ENCODE results near the gene LRRN4.
A peak's percentile ranks its signal among the peaks of the same experiment; 100 is the strongest.

LRRN4 gene

DNA sequence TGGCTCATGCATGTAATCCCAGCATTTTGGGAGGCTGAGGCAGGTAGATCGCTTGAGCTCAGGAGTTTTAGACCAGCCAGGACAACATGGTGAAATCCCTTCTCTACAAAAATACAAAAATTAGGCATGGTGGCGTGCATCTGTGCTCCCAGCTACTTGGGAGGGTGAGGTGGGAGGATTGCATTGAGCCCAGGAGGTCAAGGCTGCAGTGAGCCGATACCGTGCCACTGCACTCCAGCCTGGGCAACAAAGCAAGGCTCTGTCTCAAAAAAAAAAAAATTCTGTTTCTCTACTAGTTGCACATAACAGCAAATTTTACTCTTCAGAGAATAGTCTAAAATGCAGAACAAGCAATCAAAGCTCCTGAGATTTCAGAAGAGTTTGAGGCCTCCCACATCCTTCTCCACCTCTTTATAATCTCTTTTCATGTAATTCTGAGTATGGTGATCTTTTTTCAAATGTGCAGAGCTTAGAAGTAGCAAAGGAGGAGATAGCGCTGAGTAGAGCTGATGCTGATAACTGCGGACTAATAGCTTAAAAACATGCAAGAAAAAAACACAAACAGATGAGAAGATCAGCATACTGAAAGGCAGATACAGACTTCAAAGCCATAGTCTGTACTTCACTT, 23.3 kb downstream of the LRRN4 start:
- DNase-seq (ENCODE audit: low read depth): no peak

DNA sequence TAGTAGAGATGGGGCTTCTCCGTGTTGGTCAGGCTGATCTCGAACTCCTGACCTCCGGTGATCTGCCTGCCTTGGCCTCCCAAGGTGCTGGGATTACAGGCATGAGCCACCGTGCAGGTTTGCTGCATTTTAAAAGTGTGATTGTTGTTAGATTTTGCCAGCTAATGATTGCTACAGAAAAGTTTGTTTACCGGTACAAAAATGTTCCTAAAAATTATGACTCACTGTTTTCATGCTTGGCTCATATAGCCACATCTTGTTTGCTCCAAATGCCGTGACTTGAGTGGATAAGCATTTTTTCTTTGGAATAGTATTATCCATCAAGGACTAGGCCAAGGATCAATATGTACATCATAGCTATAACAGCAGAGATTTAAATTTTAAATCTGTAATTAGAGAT, 24.3 kb downstream of the LRRN4 start:
- no peak for DNase-seq (ENCODE audit: low read depth)

DNA sequence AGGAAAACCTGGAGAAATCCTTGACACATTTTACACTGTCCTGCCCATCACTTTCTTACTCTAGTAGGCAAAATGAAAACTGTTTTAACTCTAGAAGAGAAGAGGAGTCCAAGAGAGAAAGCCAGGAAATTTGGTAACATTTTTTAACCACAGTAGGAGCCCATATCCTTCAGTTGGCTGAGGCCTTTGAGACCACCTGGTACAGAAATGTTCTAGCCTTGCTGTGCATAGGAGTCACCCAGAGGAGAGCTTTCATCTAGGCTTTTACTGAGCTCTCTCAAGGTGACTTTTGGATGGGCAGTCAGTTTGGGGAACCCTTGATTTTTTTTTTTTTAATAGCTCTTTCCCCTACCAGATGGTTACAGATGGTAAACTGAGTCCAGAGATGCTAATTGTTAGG, 25.0 kb downstream of the LRRN4 start:
- DNase-seq (ENCODE audit: low read depth): no peak

DNA sequence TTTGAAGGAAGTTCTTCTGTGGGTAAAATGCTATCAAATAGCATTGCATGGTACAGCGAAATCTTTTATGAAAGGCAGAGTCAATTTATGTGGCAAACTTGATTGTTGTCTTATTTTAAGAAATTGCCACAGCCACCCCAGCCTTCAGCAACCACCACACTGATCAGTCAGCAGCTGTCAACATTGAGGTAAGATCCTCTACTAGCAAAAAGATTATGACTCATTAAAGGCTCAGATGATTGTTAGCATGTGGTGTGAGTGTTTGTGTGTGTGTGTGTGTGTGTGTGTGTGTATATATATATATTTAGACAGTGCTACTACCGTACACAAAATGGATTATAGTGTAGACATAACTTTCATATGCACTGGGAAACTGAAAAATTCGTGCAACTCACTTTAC, 27.8 kb downstream of the LRRN4 start:
- DNase-seq (ENCODE audit: low read depth): peak; percentile 6

DNA sequence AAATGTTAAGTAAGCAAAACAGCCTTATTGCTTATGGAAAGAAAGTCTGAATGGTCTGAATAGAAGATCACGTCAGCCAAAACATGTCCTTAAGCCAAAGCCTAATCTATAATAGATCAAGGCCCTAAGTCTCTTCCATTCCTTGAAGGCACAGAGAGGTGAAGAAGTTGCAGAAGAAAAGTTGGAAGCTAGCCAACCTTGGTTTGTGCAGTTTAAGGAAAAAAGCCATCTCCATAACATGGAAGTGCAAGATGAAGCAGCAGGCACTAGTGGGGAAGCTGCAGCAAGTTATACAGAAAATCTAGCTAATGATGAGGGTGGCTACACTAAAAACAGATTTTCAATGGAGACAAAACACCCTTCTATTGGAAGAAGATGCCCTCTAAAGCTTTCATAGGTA, 29.1 kb downstream of the LRRN4 start:
- DNase-seq (ENCODE audit: low read depth): no peak

DNA sequence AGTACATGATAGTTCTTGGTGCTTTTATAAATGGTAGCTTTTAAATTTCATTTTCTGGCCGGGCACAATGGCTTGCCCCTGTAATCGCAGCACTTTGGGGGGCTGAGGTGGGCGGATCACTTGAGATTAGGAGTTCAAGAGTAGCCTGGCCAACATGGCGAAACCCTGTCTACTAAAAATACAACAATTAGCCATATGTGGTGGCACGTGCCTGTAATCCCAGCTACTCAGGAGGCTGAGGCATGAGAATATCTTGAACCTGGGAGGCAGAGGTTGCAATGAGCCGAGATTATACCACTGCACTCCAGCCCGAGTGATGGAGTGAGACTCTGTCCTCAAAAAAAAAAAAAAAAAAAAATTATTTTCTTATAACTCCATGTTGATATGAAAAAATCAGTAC, 36.0 kb downstream of the LRRN4 start:
- DNase-seq (ENCODE audit: low read depth): no peak

DNA sequence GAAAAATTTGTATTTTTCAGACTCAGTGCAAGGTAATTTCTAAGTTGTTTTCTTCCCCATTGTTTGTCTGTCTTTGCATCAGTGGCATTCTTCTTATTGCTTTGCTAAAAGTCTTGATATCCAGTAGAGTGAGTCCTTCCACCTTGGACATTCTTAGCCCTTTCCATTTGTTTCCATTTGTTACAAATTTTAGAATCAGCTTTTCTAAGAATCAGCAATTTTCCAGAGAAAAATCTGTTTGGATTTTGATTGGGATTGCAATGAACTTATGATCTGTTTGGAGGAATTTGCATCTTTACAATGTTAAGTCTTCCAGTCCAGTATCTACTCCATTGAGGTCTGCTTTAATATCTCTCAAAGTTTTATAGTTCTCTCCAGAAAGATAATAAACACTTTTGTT, 36.4 kb downstream of the LRRN4 start:
- DNase-seq (ENCODE audit: low read depth): no peak

DNA sequence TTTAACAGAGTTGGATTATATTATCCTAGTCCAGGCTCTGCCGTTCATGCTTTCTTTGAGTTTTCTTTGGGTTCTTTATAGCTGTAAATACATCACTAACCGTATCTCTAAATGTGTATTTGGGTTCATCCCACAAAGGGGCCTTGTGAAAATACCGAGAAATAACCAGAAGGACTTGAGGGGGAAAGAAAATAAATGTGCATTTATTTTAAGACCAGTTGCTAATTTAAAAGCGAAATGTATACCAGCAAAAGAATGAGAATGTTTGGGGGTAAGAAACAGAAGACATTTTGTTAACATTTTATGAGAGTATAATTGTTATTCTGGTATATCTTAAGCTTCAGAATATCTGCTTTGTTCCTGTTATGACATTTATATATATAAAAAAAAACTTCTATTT, 38.9 kb downstream of the LRRN4 start:
- DNase-seq (ENCODE audit: low read depth): no peak

DNA sequence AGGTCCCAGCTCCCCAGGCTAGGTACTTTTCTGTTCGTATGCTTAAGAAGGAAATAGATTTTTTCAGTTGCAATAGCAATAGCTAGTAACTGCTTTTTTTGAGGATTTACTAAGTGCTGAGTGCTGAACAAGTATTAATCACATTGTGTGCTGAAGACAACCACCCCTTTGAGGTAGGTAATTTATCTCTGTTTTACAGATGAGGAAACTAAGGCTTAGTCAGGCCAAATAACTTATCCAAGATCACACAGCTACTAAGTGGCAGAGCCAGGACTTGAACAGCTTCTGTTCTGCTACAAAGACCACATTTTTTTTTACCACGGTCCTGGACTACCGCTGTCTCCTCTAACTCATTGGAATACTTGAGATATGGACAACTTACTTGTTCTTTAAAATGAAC, 39.8 kb downstream of the LRRN4 start:
- DNase-seq (ENCODE audit: low read depth): no peak

DNA sequence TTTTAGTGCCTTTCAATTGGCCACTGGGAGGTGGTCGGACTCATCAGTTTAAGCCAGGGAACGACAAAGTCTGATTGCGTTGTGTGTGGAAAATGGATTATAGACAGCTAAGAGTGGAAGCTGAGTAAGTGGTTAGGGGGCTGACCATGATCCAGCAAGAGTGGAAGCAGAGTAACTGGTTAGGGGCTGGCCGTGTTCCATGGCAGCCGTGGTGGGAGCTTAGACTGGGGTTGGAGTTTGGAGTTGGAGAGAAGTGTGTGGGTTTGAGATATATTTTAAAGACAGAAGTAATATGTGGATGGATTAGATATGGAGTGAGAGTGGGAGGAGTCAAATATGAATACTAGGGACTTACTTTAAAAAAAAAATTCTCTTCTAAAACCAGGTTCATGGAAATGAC, 41.7 kb downstream of the LRRN4 start:
- DNase-seq (ENCODE audit: low read depth): no peak

DNA sequence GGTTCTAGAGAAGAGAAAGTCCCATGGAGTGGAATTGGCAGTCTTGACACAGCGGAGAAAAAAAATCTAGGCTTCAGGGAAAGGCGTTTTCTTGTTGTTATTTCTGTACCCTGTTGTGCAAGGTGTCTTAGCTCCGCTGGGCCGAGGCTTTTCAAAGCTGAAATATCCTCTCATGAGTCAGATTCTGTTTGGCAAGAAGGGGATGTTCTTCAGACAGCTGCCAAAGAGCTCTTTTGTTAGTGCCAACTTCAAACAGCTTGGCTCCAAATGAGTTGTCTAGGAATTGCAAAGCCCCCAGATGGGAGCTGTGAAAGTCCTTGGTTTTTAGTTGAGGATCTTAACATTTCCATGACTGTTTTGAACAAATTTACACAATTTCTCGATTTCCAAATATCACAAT, 45.6 kb downstream of the LRRN4 start:
- DNase-seq (ENCODE audit: low read depth): peak; percentile 78

DNA sequence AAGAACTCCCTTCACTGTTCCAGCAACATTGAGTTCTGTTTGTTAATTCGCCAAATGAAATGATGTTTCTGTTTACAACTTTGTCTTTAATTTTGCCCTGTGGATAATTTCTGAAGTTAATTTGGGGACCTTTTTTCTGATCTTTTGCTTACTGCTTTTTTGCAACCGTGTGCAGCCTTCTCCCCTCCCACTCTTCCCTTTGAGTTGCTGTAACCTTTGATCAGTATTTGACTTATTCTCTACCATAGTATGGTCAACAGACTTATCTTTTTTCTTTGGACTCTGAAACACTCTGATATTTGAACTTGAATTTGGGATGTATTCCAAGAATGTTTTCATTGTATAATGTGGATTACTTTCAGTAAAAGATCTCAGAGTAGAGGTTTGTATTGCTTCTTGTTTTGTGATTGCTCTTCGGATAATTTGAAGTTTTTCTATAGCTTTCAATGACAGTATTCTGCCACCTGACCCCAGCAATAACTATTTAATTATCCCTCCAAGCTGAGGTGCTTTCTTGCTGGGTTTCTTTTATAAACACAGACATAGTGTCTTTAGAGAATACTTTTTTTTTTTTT, 46.2 kb downstream of the LRRN4 start:
- DNase-seq (ENCODE audit: low read depth): no peak

DNA sequence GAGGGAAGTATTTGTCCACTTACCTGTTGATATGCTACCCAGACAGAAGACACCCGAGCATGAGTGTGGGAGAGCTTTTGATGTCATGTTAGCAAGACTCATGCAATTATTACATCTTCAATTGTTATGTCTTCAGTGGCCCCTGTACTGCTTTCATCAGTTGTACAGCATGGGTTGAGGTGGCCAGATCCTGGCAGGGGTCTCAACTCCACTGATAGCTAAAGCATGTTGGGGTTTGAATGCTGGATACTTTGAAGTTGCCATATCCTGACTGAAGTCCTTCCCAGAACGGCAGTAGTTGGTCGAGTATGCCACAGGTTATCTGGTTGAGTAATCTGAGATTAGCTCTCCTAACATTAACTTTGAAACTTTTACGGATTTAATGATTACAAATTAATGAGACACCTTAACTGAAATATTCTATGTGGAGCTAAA, 46.7 kb downstream of the LRRN4 start:
- DNase-seq (ENCODE audit: low read depth): no peak

DNA sequence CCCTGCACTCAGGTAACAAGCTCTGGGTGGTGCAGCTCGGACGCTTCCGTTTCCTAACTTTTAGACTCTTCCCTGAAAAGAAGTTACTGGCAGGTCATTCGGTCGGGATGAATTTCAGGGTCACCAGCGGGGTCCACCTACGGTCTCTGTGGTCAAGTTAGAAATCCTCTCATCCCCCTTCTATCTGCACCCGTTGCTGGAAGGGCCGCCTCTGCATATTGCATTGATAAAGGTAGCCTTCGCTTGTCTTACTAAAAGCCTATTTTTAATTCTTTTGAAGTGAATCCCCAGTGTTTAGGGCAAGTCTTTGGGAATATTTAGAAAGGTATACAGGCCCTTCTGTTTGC, 47.3 kb downstream of the LRRN4 start:
- DNase-seq (ENCODE audit: low read depth): no peak

DNA sequence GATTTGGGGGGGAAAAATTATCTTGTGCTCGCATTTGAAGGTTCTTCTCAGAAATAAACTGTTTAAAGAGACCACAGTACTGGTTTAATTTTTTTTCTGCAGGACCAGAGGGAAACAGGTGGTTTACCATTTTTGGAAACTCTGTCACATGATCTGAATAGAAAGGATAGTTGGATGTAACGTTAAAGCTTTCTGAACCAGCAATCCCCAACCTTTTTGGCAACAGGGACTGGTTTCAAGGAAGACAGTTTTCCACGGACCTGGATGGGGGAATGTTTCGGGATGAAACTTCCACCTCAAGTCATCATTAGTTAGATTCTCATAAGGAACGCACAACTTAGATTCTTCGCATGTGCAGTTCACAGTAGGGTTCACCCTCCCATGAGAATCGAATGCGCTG, 53.0 kb downstream of the LRRN4 start:
- no peak for DNase-seq (ENCODE audit: low read depth)

DNA sequence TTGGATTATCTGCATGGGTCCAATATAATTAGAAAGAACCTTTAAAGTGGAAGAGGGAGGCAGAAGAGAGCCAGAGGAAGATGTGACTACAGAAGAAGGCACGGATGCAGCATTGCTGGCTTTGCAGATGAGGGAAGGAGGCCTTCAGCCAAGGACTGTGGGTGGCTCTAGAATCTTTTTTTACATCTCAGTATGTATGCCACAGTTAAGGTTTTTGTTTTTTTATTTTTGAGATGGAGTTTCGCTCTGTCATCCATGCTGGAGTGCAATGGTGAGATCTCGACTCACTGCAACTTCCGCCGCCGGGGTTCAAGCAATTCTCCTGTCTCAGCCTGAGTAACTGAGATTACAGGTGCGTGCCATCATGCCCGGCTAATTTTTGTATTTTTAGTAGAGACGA, 54.1 kb downstream of the LRRN4 start:
- DNase-seq (ENCODE audit: low read depth): no peak

DNA sequence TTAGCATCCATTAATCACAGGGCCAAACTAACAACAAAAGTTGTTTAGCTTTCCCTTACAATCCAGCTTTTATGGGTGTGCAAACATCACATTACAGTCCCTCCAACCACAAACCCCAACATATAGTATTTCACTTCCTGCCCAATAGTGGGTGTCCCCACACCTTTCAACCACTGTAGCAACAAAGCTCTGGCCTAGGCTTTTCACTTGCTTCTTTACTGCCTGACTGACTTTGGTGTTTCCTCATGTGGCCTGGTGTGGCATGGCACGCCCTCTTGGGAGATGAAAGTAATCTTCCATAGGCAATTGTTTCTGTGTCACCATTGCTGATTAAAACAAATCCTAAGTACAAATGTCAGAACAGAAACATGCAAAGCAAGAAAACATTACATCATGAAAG, 57.1 kb downstream of the LRRN4 start:
- no peak for DNase-seq (ENCODE audit: low read depth)

DNA sequence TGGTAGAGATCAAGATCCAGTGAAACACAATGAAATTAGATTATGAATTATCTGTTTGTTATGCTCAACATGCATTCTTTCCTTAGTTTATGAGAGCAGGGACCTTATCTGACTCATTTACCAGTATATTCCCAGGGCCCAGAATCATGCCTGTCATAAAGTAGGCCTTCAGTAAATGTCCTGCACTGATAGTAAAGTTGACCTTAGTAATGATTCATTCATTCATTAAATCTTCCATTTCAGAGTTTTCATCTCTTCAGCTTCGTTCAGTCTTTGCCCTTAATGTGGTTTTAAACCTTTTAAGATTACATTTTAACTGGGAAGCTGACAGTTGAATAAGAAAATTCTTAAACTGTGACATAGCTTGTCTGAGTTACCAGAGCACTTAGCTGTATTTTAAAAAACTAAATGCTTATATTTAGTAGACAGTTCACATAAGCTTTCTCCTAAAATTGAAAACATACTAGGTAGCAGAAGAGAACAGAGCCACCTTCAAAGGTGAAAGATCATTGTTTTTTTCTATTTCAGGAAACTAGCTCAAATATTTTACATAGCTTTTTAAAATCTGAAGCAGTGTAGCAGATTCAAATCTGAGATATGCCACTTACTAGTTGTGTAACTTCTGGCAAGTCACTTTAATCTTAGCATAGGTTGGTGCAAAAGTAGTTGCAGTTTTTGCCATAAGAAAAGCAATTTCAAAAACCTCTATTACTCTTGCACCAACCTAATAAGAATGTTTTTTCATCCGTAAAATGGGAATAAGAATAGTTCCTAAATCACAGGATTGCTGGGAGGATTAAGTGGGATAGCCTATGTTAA, 62.0 kb downstream of the LRRN4 start:
- DNase-seq (ENCODE audit: low read depth): no peak

DNA sequence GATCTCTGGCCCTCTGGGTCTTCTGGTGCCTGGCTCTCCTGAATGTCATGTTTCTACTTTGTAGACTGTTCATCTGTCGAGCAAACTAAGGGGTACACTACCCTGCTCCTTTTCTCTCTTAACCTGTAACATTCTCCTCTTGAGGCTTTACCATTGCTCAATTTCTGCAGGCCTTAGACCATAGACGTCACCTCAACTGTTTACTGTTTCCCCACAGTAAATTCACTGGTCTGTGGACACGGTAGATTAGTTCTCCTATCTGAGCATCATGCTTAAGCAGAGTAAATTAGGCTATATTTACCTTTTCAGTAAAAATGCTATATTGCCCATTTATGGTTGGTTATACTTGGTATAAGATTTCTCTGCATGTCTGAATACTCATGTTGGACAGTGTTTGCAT, 62.9 kb downstream of the LRRN4 start:
- no peak for DNase-seq (ENCODE audit: low read depth)
